ENCODE data around the gene KDM3B. TPM values are rescaled to one million over a fixed set of nuclear protein-coding genes. Genes with fewer than 3 reads are reported as not detected.

Gene KDM3B
- total and polyA plus RNA-seq, 9 of the 15 experiments (the other 6 are each of a cell fraction or from before 2014, with no cell fraction given): 13.8 to 62.8 (median 41.9) TPM

DNA sequence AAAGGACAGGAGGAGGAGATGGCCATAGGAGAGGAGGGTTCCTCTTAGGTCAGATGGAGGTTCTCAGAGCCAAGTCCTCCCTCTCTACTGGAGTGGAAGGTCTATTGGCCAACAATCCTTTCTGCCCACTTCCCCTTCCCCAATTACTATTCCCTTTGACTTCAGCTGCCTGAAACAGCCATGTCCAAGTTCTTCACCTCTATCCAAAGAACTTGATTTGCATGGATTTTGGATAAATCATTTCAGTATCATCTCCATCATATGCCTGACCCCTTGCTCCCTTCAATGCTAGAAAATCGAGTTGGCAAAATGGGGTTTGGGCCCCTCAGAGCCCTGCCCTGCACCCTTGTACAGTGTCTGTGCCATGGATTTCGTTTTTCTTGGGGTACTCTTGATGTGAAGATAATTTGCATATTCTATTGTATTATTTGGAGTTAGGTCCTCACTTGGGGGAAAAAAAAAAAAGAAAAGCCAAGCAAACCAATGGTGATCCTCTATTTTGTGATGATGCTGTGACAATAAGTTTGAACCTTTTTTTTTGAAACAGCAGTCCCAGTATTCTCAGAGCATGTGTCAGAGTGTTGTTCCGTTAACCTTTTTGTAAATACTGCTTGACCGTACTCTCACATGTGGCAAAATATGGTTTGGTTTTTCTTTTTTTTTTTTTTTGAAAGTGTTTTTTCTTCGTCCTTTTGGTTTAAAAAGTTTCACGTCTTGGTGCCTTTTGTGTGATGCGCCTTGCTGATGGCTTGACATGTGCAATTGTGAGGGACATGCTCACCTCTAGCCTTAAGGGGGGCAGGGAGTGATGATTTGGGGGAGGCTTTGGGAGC lies 115.9 kb downstream of the KDM3B start (continued):
- TF ChIP-seq ID3 (CRISPR knock-in tag; IDR thresholded peaks at IDR 0.05) (no peak), ID3 (tag; IDR thresholded peaks at IDR 0.05) (0 out of 2 replicates have a peak, but pooled peaks have one; percentile 13), ZNF12 (CRISPR knock-in tag; IDR thresholded peaks at IDR 0.05) (no peak), PTBP1 (IDR thresholded peaks at IDR 0.05; ENCODE audit: low read depth, low read length) (peak; percentile 82), ZSCAN32 (CRISPR knock-in tag; IDR thresholded peaks at IDR 0.05) (peak; percentile 3; the same call in 1 of the 2 replicates), SNIP1 (IDR thresholded peaks at IDR 0.05; ENCODE audit: low read depth) (no peak), ZNF324 (CRISPR knock-in tag; IDR thresholded peaks at IDR 0.05) (no peak), ZBTB8A (IDR thresholded peaks at IDR 0.05; ENCODE audit: partially characterized antibody) (peak; percentile 51), SRSF3 (IDR thresholded peaks at IDR 0.05; ENCODE audit: insufficient read depth, low read length) (no peak), PPARD (CRISPR knock-in tag; IDR thresholded peaks at IDR 0.05) (no peak), KDM5B (IDR thresholded peaks at IDR 0.05; ENCODE audit: insufficient replicate concordance, low read depth, low read length) (peak; percentile 65), SAFB (IDR thresholded peaks at IDR 0.05; ENCODE audit: borderline replicate concordance, low read depth, low read length) (no peak; the same call in 1 of the 2 replicates), CHD2 (IDR thresholded peaks at IDR 0.05; ENCODE audit: low read depth, low read length) (peak; percentile 42), HMGXB4 (CRISPR knock-in tag; IDR thresholded peaks at IDR 0.05) (no peak), XRCC5 (IDR thresholded peaks at IDR 0.05; ENCODE audit: low read depth, low read length) (peak; percentile 52; the same call in 1 of the 2 replicates)
- TF ChIP-seq, protein P1, sequence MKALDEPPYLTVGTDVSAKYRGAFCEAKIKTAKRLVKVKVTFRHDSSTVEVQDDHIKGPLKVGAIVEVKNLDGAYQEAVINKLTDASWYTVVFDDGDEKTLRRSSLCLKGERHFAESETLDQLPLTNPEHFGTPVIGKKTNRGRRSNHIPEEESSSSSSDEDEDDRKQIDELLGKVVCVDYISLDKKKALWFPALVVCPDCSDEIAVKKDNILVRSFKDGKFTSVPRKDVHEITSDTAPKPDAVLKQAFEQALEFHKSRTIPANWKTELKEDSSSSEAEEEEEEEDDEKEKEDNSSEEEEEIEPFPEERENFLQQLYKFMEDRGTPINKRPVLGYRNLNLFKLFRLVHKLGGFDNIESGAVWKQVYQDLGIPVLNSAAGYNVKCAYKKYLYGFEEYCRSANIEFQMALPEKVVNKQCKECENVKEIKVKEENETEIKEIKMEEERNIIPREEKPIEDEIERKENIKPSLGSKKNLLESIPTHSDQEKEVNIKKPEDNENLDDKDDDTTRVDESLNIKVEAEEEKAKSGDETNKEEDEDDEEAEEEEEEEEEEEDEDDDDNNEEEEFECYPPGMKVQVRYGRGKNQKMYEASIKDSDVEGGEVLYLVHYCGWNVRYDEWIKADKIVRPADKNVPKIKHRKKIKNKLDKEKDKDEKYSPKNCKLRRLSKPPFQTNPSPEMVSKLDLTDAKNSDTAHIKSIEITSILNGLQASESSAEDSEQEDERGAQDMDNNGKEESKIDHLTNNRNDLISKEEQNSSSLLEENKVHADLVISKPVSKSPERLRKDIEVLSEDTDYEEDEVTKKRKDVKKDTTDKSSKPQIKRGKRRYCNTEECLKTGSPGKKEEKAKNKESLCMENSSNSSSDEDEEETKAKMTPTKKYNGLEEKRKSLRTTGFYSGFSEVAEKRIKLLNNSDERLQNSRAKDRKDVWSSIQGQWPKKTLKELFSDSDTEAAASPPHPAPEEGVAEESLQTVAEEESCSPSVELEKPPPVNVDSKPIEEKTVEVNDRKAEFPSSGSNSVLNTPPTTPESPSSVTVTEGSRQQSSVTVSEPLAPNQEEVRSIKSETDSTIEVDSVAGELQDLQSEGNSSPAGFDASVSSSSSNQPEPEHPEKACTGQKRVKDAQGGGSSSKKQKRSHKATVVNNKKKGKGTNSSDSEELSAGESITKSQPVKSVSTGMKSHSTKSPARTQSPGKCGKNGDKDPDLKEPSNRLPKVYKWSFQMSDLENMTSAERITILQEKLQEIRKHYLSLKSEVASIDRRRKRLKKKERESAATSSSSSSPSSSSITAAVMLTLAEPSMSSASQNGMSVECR (CRISPR knock-in tag; IDR thresholded peaks at IDR 0.05): peak; percentile 71
- TF ChIP-seq, protein P2, sequence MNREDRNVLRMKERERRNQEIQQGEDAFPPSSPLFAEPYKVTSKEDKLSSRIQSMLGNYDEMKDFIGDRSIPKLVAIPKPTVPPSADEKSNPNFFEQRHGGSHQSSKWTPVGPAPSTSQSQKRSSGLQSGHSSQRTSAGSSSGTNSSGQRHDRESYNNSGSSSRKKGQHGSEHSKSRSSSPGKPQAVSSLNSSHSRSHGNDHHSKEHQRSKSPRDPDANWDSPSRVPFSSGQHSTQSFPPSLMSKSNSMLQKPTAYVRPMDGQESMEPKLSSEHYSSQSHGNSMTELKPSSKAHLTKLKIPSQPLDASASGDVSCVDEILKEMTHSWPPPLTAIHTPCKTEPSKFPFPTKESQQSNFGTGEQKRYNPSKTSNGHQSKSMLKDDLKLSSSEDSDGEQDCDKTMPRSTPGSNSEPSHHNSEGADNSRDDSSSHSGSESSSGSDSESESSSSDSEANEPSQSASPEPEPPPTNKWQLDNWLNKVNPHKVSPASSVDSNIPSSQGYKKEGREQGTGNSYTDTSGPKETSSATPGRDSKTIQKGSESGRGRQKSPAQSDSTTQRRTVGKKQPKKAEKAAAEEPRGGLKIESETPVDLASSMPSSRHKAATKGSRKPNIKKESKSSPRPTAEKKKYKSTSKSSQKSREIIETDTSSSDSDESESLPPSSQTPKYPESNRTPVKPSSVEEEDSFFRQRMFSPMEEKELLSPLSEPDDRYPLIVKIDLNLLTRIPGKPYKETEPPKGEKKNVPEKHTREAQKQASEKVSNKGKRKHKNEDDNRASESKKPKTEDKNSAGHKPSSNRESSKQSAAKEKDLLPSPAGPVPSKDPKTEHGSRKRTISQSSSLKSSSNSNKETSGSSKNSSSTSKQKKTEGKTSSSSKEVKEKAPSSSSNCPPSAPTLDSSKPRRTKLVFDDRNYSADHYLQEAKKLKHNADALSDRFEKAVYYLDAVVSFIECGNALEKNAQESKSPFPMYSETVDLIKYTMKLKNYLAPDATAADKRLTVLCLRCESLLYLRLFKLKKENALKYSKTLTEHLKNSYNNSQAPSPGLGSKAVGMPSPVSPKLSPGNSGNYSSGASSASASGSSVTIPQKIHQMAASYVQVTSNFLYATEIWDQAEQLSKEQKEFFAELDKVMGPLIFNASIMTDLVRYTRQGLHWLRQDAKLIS (CRISPR knock-in tag; IDR thresholded peaks at IDR 0.05): peak; percentile 19; the same call in 1 of the 2 replicates
